Trophoblast cell (in vitro differentiated cells and primary cell): ENCODE measurements around the gene PCSK6.

Experiments used
- DNase-seq, 2 donors: peaks; one replicate each; pipeline ENCODE4 v3.0.0-alpha.2; 2016
- H2AFZ ChIP-seq: 2 replicates; pipeline ENCODE4 v1.6.1; 2013; ENCODE audit warnings: low read length, moderate library complexity, mild to moderate bottlenecking; ENCODE audit not compliant: insufficient read depth, poor library complexity
- H2AK5ac ChIP-seq: 2 replicates; pipeline ENCODE4 v1.6.1; 2013; ENCODE audit warnings: mild to moderate bottlenecking, low read length
- H2BK120ac ChIP-seq: 2 replicates; pipeline ENCODE4 v1.6.1; 2013; ENCODE audit warnings: low read length, mild to moderate bottlenecking, moderate library complexity; ENCODE audit not compliant: insufficient read depth, poor library complexity
- H2BK12ac ChIP-seq: 2 replicates; pipeline ENCODE4 v1.6.1; 2013; ENCODE audit warnings: mild to moderate bottlenecking, low read length, moderate library complexity
- H2BK5ac ChIP-seq: 2 replicates; pipeline ENCODE4 v1.6.1; 2013; ENCODE audit warnings: low read length, low read depth, moderate library complexity, mild to moderate bottlenecking; ENCODE audit not compliant: poor library complexity
- H3K14ac ChIP-seq: 2 replicates; pipeline ENCODE4 v1.6.1; 2013; ENCODE audit warnings: mild to moderate bottlenecking, low read length
- H3K18ac ChIP-seq: 2 replicates; pipeline ENCODE4 v1.6.1; 2013; ENCODE audit warnings: mild to moderate bottlenecking, low read length
- H3K23ac ChIP-seq: 2 replicates; pipeline ENCODE4 v1.6.1; 2013; ENCODE audit warnings: low read length
- H3K27ac ChIP-seq: 2 replicates; pipeline ENCODE4 v1.5.1; 2013; ENCODE audit warnings: low read depth, mild to moderate bottlenecking, inconsistent platforms, low read length, moderate library complexity
- H3K27me3 ChIP-seq: 2 replicates; pipeline ENCODE4 v1.6.1; 2013; ENCODE audit warnings: inconsistent platforms, mild to moderate bottlenecking, low read length, moderate library complexity; ENCODE audit not compliant: insufficient read depth
- H3K36me3 ChIP-seq, 2 experiments: 1 replicate in 1 of 2; 2 replicates in 1 of 2; pipeline ENCODE4 v1.6.1; 2013; ENCODE audit warnings: low read length in 2 of 2, mild to moderate bottlenecking in 2 of 2, moderate library complexity in 1 of 2; ENCODE audit not compliant: insufficient read depth in 2 of 2, control insufficient read depth in 1 of 2
- H3K4ac ChIP-seq: 2 replicates; pipeline ENCODE4 v1.6.1; 2013; ENCODE audit warnings: low read depth, mild to moderate bottlenecking, low read length, moderate library complexity
- H3K4me1 ChIP-seq, 2 experiments: 1 replicate in 1 of 2; 2 replicates in 1 of 2; pipeline ENCODE4 v1.6.1; 2013; ENCODE audit warnings: low read length in 2 of 2, mild to moderate bottlenecking in 2 of 2, moderate library complexity in 1 of 2; ENCODE audit not compliant: insufficient read depth in 2 of 2, control insufficient read depth in 1 of 2
- H3K4me2 ChIP-seq: 2 replicates; pipeline ENCODE4 v1.6.1; 2013; ENCODE audit warnings: inconsistent platforms, mild to moderate bottlenecking, low read length, moderate library complexity
- H3K4me3 ChIP-seq: 2 replicates; pipeline ENCODE4 v1.5.1; 2013; ENCODE audit warnings: mild to moderate bottlenecking, low read depth, low read length, inconsistent platforms
- H3K79me1 ChIP-seq: one replicate; pipeline ENCODE4 v1.6.1; 2013; ENCODE audit warnings: low read length
- H3K79me2 ChIP-seq: 2 replicates; pipeline ENCODE4 v1.6.1; 2013; ENCODE audit warnings: low read length, mild to moderate bottlenecking; ENCODE audit not compliant: control insufficient read depth, insufficient read depth, poor library complexity
- H3K9ac ChIP-seq: 2 replicates; pipeline ENCODE4 v1.6.1; 2013; ENCODE audit warnings: mild to moderate bottlenecking, low read length
- H3K9me3 ChIP-seq: 2 replicates; pipeline ENCODE4 v1.6.1; 2013; ENCODE audit warnings: low read depth, mild to moderate bottlenecking, control low read depth, inconsistent platforms, low read length; ENCODE audit not compliant: insufficient read depth
- H4K12ac ChIP-seq: 2 replicates; pipeline ENCODE4 v1.6.1; 2013; ENCODE audit warnings: low read depth, mild to moderate bottlenecking, low read length, moderate library complexity
- H4K8ac ChIP-seq: 2 replicates; pipeline ENCODE4 v1.6.1; 2013; ENCODE audit warnings: low read depth, mild to moderate bottlenecking, low read length, moderate library complexity
- H4K91ac ChIP-seq: one replicate; pipeline ENCODE4 v1.6.1; 2013; ENCODE audit warnings: low read depth, mild to moderate bottlenecking, low read length, moderate library complexity
- WGBS: extraction: QIAGEN DNeasy Blood & Tissue Kit; methylation state at CpG from one replicate; pipeline ENCODE4 v1.1.7; 2013; ENCODE audit warnings: missing lambda C conversion rate; ENCODE audit not compliant: insufficient read length, insufficient coverage; ENCODE audit errors: extremely low coverage; 5-methylcytosine and 5-hydroxymethylcytosine counted together

PCSK6 gene

DNA sequence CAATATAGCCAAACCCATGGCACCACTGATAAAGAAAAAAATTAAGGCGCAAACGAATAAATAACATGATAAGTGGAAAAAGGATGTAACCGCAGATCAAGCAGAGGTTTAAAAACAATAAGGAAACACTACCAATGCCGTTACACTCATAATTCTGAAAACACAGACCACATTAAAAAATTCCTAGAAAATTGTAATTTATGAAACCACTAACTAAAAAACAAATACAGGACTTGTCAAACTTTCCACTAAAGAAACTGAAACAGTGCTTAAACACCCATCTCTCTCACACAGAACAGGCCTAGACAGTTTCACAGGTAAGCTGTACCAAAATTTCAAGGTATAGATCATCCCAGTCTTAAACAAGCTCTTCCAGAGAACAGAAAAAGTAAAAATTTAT, 28.4 kb downstream of the PCSK6 start:
- Histone ChIP-seq H3K4me1 (peaks cover 2 to 4% of the 10 kb centered on the region in 2 experiments), H3K4me3 (no peak overlapping the region), H4K12ac (no peak overlapping the region), H3K27ac (no peak overlapping the region), H3K79me1 (no peaks in the 10 kb centered on the region), H4K91ac (no peak overlapping the region), H3K18ac (no peak overlapping the region), H4K8ac (no peak overlapping the region), H3K4ac (no peak overlapping the region), H2BK120ac (no peak overlapping the region), H3K14ac (no peak overlapping the region), H2BK5ac (no peak overlapping the region), H2AK5ac (no peak overlapping the region), H3K23ac (no peak overlapping the region), H3K9me3 (no peaks in the 10 kb centered on the region), H3K27me3 (no peaks in the 10 kb centered on the region), H2AFZ (no peak overlapping the region), H3K4me2 (no peak overlapping the region), H3K79me2 (no peaks in the 10 kb centered on the region), H3K36me3 (no peaks in the 10 kb centered on the region), H2BK12ac (no peak overlapping the region), H3K9ac (no peak overlapping the region)
- WGBS = no CpG with 5 or more reads among the region's 4 CpGs
- DNase-seq = no peak

DNA sequence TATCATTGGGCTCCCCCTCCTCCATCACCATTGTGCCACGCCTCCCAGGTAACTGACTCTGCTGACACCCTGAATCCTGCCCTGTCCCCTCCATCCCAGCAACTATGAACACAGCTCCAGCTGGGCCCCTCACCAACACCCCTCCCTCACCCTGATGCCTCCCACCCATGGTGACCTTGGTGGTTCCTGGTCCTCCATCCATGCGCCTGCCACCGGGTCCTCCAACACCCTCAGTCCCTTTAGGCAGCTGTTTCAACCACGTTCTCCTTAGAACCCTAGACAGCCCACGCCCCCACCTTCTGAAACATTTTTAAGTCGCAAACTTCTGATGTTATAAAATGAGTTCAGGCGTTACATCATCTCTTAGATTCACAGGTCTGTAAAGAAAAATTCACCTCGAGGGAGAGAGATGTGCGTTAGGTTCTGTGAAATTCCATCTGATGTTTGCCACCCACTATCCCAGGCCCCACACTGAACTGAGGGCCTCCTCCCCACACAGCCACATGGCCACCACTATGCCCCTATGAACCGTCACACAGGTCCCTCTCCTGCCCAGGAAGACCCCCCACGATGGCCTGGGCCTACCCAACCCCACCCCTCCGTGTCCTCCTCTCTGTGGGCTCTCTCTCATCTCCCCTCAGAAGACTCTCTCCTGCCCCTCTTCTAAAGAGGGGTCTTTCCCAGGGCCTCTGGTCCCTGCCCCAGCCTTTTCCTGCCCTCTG, 29.8 kb downstream of the PCSK6 start:
- H3K9ac ChIP-seq = no peak overlapping the region
- H2AK5ac ChIP-seq = no peak overlapping the region
- H3K4me3 ChIP-seq = no peak overlapping the region
- H3K4me2 ChIP-seq = no peak overlapping the region
- no peak overlapping the region for H2BK120ac ChIP-seq
- H3K79me1 ChIP-seq = no peaks in the 10 kb centered on the region
- no peak overlapping the region for H4K12ac ChIP-seq
- no peak overlapping the region for H3K4ac ChIP-seq
- no peak overlapping the region for H3K27ac ChIP-seq
- H3K18ac ChIP-seq = no peak overlapping the region
- no peaks in the 10 kb centered on the region for H3K9me3 ChIP-seq
- no peak overlapping the region for H2BK5ac ChIP-seq
- H4K8ac ChIP-seq = no peak overlapping the region
- no peaks in the 10 kb centered on the region for H3K27me3 ChIP-seq
- DNase-seq = peak; percentile 48 to 52
- no peaks in the 10 kb centered on the region for H3K36me3 ChIP-seq
- H3K14ac ChIP-seq = no peak overlapping the region
- no peak overlapping the region for H2AFZ ChIP-seq
- no peak overlapping the region for H2BK12ac ChIP-seq
- H3K23ac ChIP-seq = no peak overlapping the region
- peaks cover 2 to 4% of the 10 kb centered on the region in 2 experiments for H3K4me1 ChIP-seq
- H3K79me2 ChIP-seq = no peaks in the 10 kb centered on the region
- H4K91ac ChIP-seq = no peak overlapping the region
- WGBS = no CpG with 5 or more reads among the region's 12 CpGs

DNA sequence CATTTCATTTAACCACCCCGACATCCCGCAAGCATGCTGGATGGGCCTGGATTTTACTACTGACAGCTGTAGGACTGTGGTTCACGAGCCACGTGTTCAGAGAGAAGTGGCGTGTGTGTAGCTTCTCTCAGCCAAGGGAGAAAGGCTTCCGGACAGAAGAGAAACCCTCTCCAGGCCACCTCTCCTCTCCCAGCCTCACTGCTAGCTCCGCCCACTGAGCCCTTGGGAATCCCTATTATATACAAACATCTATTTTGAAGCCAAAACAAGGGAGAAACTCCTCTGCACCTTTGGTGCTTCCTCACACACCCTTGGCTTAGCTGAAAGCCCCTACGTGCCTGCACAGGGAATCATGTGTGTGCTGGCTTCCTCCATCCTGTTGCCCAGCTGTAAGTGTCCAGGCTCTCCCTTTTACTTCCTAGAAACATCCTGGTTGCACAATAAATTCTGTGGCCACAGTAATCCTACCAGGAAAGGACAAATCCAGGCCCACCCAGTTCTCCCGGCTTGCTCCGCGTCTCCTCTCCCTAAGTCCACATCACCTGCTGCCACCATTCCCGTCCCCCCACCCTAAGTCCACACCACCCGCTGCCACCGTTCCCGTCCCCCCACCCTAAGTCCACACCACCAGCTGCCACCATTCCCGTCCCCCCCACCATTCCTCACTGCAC, 30.5 kb downstream of the PCSK6 start:
- WGBS = no CpG with 5 or more reads among the region's 16 CpGs
- Histone ChIP-seq H3K4me1 (peaks cover 2 to 4% of the 10 kb centered on the region in 2 experiments), H2AK5ac (no peak overlapping the region), H4K12ac (no peak overlapping the region), H3K36me3 (no peaks in the 10 kb centered on the region), H2BK120ac (no peak overlapping the region), H3K4me2 (no peak overlapping the region), H3K14ac (no peak overlapping the region), H3K9me3 (no peaks in the 10 kb centered on the region), H4K91ac (no peak overlapping the region), H3K18ac (no peak overlapping the region), H4K8ac (no peak overlapping the region), H3K4me3 (no peak overlapping the region), H3K27ac (no peak overlapping the region), H2BK12ac (no peak overlapping the region), H3K79me1 (no peaks in the 10 kb centered on the region), H3K27me3 (no peaks in the 10 kb centered on the region), H3K9ac (no peak overlapping the region), H3K4ac (no peak overlapping the region), H2AFZ (no peak overlapping the region), H3K23ac (no peak overlapping the region), H2BK5ac (no peak overlapping the region), H3K79me2 (no peaks in the 10 kb centered on the region)
- peak; percentile 55 to 59 for DNase-seq

DNA sequence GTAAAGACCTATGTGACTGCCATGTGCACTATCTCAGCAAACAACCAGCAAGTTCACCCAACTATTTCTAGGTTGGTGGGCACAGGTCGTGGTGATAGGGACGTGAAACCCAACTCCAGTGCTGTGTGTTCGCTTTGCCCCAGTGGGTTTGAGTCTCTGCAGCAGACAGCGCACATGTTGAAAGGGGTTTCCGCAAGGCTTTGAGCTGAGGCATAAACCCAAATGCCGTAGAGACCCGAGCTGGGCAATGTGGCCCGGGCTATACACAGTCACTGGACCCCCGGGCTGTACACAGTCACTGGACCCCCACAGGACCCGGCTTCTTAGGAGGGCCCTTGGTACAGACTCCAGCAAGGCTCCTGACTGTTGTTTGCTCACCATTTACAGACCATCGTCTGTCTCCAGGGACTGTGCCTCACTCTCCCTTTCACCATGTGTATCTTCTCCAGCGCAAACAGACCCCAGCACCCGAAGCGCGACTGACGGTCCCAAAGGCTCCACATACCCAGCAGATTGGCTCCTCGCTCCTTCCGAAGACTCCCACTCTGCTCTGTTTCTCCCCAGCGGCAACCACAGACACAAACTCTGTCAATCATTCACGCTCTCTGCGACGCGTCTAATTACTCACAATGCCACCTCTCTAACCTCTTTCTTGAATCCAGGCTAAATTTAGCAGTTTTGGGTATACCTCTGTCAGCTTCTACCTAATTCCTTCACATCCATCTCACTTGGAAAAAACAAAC, 31.2 kb downstream of the PCSK6 start:
- H3K9me3 ChIP-seq = no peaks in the 10 kb centered on the region
- H3K27ac ChIP-seq = no peak overlapping the region
- H3K9ac ChIP-seq = no peak overlapping the region
- peaks cover 0 to under 1% of the 10 kb centered on the region in 2 experiments for H3K4me1 ChIP-seq
- no peak overlapping the region for H3K4me2 ChIP-seq
- no peaks in the 10 kb centered on the region for H3K79me2 ChIP-seq
- no peak overlapping the region for H4K12ac ChIP-seq
- H2AK5ac ChIP-seq = no peak overlapping the region
- H3K14ac ChIP-seq = no peak overlapping the region
- no peak overlapping the region for H4K8ac ChIP-seq
- DNase-seq = no peak
- no peak overlapping the region for H2AFZ ChIP-seq
- no peak overlapping the region for H3K18ac ChIP-seq
- H3K36me3 ChIP-seq = no peaks in the 10 kb centered on the region
- no peak overlapping the region for H2BK5ac ChIP-seq
- H2BK12ac ChIP-seq = no peak overlapping the region
- no peaks in the 10 kb centered on the region for H3K79me1 ChIP-seq
- H3K27me3 ChIP-seq = no peaks in the 10 kb centered on the region
- H3K4me3 ChIP-seq = no peak overlapping the region
- no peak overlapping the region for H2BK120ac ChIP-seq
- H4K91ac ChIP-seq = no peak overlapping the region
- no peak overlapping the region for H3K23ac ChIP-seq
- no peak overlapping the region for H3K4ac ChIP-seq
- WGBS = no CpG with 5 or more reads among the region's 23 CpGs
